ENCODE data around the gene SERPINA4.

Gene SERPINA4

DNA sequence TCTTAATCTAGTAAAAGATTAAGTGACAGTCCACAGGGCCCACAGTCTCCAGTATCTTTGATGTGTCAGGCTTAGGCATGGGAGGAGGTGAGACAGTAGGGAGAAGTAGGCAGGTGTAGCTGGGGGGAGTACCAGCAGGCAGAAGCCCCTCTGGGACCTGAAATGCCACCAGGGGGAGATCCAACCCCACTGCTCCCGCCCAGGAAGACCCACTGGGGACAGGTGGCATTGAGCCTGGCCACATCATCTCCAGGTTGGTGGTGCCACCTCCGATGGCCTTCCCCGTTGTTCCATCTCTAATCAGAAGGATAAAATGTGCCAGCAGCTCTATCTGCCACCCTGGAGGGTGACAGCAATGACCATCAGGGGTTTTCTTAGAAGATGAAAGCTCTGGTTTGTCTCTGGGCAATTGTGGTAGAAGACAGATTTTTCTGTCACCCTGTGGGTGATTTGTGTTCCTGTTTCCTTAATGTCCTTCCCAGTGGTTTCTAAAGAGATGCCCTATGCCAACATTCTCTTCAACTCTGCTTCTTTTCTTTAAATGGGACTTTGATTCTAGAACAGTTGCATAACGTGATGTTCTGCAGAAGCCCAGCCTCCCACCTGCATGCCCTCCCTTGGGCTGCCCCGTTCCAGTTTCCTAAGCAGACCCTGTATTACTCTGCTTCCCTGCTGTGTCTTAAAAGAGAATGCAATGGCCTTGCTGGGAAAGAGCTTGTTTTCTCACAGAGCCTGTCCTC lies 39.7 kb upstream of the SERPINA4 start:
- TF ChIP-seq, protein P1, sequence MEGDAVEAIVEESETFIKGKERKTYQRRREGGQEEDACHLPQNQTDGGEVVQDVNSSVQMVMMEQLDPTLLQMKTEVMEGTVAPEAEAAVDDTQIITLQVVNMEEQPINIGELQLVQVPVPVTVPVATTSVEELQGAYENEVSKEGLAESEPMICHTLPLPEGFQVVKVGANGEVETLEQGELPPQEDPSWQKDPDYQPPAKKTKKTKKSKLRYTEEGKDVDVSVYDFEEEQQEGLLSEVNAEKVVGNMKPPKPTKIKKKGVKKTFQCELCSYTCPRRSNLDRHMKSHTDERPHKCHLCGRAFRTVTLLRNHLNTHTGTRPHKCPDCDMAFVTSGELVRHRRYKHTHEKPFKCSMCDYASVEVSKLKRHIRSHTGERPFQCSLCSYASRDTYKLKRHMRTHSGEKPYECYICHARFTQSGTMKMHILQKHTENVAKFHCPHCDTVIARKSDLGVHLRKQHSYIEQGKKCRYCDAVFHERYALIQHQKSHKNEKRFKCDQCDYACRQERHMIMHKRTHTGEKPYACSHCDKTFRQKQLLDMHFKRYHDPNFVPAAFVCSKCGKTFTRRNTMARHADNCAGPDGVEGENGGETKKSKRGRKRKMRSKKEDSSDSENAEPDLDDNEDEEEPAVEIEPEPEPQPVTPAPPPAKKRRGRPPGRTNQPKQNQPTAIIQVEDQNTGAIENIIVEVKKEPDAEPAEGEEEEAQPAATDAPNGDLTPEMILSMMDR (IDR thresholded peaks at IDR 0.05; ENCODE audit: control insufficient read depth, insufficient read depth, low read depth, low read length, missing control alignments): no peak
- no peak for DNase-seq (ENCODE audit: low read depth)
- H3K4me3 ChIP-seq (ENCODE audit: control insufficient read depth, low read depth, low read length): no peak overlapping the region

DNA sequence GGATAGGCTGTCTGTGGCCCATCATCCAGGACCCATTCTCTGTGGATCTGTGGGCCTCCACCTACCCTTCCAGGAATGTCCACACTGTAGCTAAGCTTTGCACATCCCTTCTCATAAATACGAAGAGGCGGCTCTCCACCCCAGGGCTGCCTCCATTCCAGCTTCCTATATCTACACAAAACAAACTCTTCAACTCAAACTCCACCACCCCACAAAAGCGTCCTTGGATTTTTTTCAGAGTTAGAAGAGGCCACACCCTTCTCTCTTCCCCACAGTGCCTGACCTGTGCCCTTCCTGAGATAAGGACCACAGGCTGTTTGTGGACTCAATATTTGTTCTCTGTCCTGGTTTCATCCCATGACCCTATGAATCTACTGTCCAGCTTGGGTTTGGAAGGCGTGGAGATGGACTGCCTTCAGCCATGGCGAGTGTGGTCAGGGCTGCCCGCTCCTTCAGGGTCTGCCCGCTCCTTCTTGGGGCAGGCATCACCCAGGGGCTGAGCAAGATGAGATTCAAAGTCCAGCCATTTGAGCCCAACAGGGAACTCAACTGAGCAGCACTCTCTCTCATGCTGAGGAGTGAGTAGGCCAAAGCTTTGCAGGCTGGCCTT lies 39.0 kb upstream of the SERPINA4 start:
- TF ChIP-seq, protein P1 (IDR thresholded peaks at IDR 0.05; ENCODE audit: control insufficient read depth, insufficient read depth, low read depth, low read length, missing control alignments): no peak
- no peak for DNase-seq (ENCODE audit: low read depth)

DNA sequence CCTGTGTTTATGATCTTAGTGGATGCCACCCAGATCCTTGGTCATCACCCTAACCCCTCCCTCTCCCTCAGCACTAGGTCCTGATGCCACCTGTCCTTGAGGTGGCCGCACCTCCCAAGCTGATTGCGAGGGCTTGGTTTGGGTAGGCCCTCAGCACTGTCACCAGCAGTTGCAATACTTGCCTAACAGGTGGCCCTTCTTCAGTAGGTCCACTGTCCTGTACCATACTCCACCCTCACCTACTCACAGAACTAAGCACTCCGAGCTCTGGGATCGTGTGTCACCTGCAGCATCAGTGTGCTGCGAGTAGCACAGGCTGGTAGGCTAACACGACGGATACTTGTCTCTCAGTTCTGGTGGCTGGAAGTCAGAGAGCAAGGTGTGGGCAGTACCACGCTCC lies 38.0 kb upstream of the SERPINA4 start:
- TF ChIP-seq, protein P1 (IDR thresholded peaks at IDR 0.05; ENCODE audit: control insufficient read depth, insufficient read depth, low read depth, low read length, missing control alignments): no peak
- DNase-seq (ENCODE audit: low read depth): no peak
- H3K4me3 ChIP-seq (ENCODE audit: control insufficient read depth, low read depth, low read length): no peak overlapping the region

More for the DNA sequence above, 39.0 kb upstream of the SERPINA4 start:
- H3K4me3 ChIP-seq (ENCODE audit: control insufficient read depth, low read depth, low read length): no peak overlapping the region

DNA sequence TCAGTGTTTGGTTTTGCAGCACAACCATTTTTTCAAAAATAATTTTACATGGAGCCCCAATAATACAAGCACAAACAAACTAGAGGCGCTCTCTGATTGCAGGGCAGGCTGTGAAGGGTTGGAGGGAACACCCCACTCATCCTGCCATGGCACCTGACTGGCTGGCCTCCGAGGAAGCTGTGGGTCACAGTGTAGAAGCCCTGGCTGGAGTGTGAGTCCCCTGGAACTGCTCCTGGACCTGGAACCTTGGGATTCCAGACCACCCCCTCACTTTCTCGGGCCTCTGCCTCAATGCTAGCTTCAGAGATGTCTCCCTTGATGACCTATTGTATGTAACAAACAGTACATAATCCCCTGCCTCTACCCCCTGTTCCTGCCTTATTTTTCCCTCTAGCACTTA lies 37.1 kb upstream of the SERPINA4 start:
- DNase-seq (ENCODE audit: low read depth): no peak
- H3K4me3 ChIP-seq (ENCODE audit: control insufficient read depth, low read depth, low read length): no peak overlapping the region
- TF ChIP-seq, protein P1 (IDR thresholded peaks at IDR 0.05; ENCODE audit: control insufficient read depth, insufficient read depth, low read depth, low read length, missing control alignments): no peak

DNA sequence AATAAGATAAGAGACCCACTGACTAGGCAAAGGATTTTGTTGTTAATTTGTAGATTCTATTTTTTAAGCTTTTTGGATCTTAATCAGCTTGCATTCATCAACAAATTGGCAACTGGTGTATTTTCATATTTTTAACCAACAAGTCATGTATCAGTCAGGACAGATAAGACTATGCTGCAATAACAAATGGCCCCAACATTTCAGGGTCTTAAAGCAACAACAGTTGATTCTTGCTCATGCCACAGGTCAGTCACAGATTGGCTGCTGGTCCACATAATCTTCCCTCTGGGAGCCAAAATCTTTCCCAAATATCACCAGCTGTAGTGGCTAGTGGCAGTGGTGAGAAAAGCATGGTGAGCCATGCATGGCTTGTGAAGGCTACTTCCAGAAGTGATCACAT lies 30.1 kb upstream of the SERPINA4 start:
- TF ChIP-seq, protein P1 (IDR thresholded peaks at IDR 0.05; ENCODE audit: control insufficient read depth, insufficient read depth, low read depth, low read length, missing control alignments): no peak
- DNase-seq (ENCODE audit: low read depth): no peak
- H3K4me3 ChIP-seq (ENCODE audit: control insufficient read depth, low read depth, low read length): no peak overlapping the region

DNA sequence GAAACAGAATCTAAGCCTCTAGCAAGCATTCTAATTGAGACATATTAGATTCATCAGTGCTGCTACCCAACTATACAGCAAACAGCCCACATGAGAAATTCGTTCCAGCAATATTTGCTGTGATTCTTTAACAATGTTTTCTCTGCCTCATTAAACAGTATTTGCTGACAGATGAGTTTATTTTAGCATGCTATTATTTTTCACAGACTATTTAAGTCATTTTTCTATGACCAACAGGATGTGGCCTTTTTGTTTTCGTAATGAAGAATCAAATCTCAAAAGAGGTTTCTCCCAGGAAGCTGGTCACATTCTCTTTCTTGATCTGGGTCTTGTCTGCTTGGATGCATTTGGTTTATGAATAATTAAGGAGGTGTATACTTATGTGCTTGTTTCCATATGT lies 28.8 kb upstream of the SERPINA4 start:
- DNase-seq (ENCODE audit: low read depth): no peak
- H3K4me3 ChIP-seq (ENCODE audit: control insufficient read depth, low read depth, low read length): no peak overlapping the region
- TF ChIP-seq, protein P1 (IDR thresholded peaks at IDR 0.05; ENCODE audit: control insufficient read depth, insufficient read depth, low read depth, low read length, missing control alignments): no peak
